Measurements from ENCODE around the gene MACROD2. TPM values are rescaled to one million over a fixed set of nuclear protein-coding genes. Genes with fewer than 3 reads are reported as not detected.

MACROD2 gene
- total RNA-seq, 1 donor: 1.3 TPM

- no peak for DNase-seq (ENCODE audit: low read depth)
- no peak overlapping the region for H3K4me3 ChIP-seq (ENCODE audit: low read depth, low read length)
- TF ChIP-seq, protein P1, sequence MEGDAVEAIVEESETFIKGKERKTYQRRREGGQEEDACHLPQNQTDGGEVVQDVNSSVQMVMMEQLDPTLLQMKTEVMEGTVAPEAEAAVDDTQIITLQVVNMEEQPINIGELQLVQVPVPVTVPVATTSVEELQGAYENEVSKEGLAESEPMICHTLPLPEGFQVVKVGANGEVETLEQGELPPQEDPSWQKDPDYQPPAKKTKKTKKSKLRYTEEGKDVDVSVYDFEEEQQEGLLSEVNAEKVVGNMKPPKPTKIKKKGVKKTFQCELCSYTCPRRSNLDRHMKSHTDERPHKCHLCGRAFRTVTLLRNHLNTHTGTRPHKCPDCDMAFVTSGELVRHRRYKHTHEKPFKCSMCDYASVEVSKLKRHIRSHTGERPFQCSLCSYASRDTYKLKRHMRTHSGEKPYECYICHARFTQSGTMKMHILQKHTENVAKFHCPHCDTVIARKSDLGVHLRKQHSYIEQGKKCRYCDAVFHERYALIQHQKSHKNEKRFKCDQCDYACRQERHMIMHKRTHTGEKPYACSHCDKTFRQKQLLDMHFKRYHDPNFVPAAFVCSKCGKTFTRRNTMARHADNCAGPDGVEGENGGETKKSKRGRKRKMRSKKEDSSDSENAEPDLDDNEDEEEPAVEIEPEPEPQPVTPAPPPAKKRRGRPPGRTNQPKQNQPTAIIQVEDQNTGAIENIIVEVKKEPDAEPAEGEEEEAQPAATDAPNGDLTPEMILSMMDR (IDR thresholded peaks at IDR 0.05; ENCODE audit: insufficient read depth, low read length): no peak
Measured at GRCh38 chr20:14559612-14560011, 564.3 kb downstream of the MACROD2 start.

DNA sequence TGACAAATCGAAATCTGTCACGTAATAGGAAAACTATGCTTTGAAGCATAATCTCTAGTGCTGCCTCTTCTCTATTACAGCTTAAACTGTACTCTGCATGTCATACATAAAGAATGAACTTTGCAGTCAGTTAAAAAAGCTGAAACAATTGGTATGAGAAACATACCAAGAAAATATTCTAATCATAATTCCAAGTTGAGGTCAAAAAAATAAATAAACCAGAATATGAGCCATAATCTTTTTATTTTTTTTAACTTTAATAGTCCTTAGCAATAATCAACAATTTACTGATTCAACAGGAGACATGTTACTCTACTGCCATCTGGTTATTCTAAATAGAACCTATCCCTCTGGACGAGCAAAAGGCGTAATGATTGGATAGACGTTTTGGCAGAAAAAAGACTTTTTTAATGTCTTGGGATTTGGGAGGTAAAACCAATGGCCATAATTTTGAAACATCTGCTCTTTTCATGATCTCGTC is 566.5 kb downstream of the MACROD2 start:
- no peak overlapping the region for H3K4me3 ChIP-seq (ENCODE audit: low read depth, low read length)
- DNase-seq (ENCODE audit: low read depth): peak; percentile 71
- TF ChIP-seq, protein P1 (IDR thresholded peaks at IDR 0.05; ENCODE audit: insufficient read depth, low read length): peak; percentile 21

- TF ChIP-seq, protein P1 (IDR thresholded peaks at IDR 0.05; ENCODE audit: insufficient read depth, low read length): no peak
- H3K4me3 ChIP-seq (ENCODE audit: low read depth, low read length): no peak overlapping the region
- DNase-seq (ENCODE audit: low read depth): no peak
Measured at GRCh38 chr20:14562981-14563380, 567.7 kb downstream of the MACROD2 start.

DNA sequence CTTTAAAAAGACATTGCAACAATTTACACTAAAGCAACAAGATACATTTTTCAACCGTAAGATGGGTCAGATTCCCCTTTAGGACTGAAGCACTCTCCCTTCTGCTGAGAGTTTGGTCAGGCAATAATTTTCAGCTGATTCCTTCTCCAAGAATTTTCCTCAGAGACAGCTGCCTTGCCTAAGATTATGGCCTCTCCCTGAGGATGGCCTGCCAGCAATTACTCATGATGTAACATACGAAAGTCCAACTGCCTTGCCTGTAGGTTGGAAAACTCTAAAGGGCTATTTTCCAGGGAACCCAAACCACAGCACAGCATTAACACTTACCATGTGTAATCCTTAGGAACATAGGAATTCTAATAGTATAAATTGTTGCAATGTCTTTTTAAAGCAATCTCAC is 571.2 kb downstream of the MACROD2 start:
- H3K4me3 ChIP-seq (ENCODE audit: low read depth, low read length): no peak overlapping the region
- TF ChIP-seq, protein P1 (IDR thresholded peaks at IDR 0.05; ENCODE audit: insufficient read depth, low read length): no peak
- peak; percentile 92 for DNase-seq (ENCODE audit: low read depth)

DNA sequence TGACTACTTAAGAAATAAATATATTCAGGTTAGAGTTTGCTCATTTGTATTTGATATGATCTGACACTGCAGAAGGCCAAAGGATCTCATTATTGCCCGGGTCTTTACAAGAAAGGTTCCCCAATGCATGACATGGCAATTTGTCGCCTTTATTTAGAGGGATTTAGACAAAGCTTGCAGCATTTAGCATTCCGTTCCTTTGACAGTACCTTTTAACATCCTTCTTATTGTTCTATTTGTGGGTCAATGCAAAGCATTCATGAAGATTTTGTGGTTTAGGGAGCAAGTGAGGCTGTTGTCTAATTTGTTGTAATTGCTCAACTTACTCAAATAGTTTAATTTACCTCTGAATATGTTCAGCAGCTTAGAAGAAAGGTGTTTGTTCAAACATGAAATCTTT is 572.9 kb downstream of the MACROD2 start:
- TF ChIP-seq, protein P1 (IDR thresholded peaks at IDR 0.05; ENCODE audit: insufficient read depth, low read length): no peak
- no peak for DNase-seq (ENCODE audit: low read depth)
- no peak overlapping the region for H3K4me3 ChIP-seq (ENCODE audit: low read depth, low read length)

GRCh38 chr20:14568701-14569100 is 573.4 kb downstream of the MACROD2 start:
- H3K4me3 ChIP-seq (ENCODE audit: low read depth, low read length): no peak overlapping the region
- TF ChIP-seq, protein P1 (IDR thresholded peaks at IDR 0.05; ENCODE audit: insufficient read depth, low read length): no peak
- DNase-seq (ENCODE audit: low read depth): no peak

DNA sequence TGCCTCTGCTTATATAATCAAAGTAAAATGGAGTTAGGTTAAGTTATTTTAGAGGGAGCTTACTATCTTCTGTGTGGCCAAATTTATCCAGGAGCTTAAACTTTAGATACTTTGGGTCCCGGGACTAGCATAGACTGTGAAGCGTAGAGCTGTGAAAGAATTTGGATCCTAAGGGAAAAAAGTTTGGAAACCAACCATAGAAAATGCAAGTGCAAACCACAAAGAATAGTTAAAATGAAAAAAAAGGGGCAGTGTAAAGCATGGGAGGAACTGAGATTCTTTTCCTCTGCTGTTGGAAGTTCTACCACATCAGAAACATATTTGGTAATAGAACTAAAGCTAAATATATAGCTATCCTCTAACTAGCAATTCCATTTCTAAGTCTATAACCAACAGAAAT is 574.3 kb downstream of the MACROD2 start:
- peak; percentile 30 for DNase-seq (ENCODE audit: low read depth)
- H3K4me3 ChIP-seq (ENCODE audit: low read depth, low read length): no peak overlapping the region
- TF ChIP-seq, protein P1 (IDR thresholded peaks at IDR 0.05; ENCODE audit: insufficient read depth, low read length): no peak
